K562 (cell line): Measurements from ENCODE around the gene DNAJB12. TPM values are rescaled to one million over a fixed set of nuclear protein-coding genes. Genes with fewer than 3 reads are reported as not detected.
A peak's percentile ranks its signal among the peaks of the same experiment; 100 is the strongest.

Source experiments
- FIP1L1 ChIP-seq: fragments of 200-400 bp; formaldehyde crosslinking; IDR thresholded peaks from 2 replicates; pipeline ENCODE4 v1.6.1; 2018; ENCODE audit warnings: mild to moderate bottlenecking, low read depth, low read length; ENCODE audit not compliant: poor library complexity, severe bottlenecking
- FOXA1 ChIP-seq: fragments of 450-650 bp; IDR thresholded peaks from 2 replicates; pipeline ENCODE4 v1.6.1; 2016; ENCODE audit warnings: mild to moderate bottlenecking, borderline replicate concordance
- HCFC1 ChIP-seq: IDR thresholded peaks from 2 replicates; pipeline ENCODE4 v1.6.1; 2012; ENCODE audit warnings: low read depth, low read length, improper control_type of control experiment
- HDAC8 ChIP-seq: fragments of 450-650 bp; IDR thresholded peaks from 2 replicates; pipeline ENCODE4 v1.6.1; 2016; ENCODE audit warnings: mild to moderate bottlenecking, missing genetic modification characterization, moderate library complexity, missing compliant biosample characterization
- ILK ChIP-seq: fragments of 450-650 bp; IDR thresholded peaks from 2 replicates; pipeline ENCODE4 v1.6.1; 2016; ENCODE audit warnings: missing genetic modification characterization, low read depth, mild to moderate bottlenecking, missing compliant biosample characterization, moderate library complexity, borderline replicate concordance
- MCM3 ChIP-seq: fragments of 450-650 bp; IDR thresholded peaks from 2 replicates; pipeline ENCODE4 v1.6.1; 2016
- PURB ChIP-seq: sonication (generic); formaldehyde crosslinking; IDR thresholded peaks from 2 replicates; pipeline ENCODE4 v1.9.0; 2021; ENCODE audit warnings: low read depth, mild to moderate bottlenecking, missing genetic modification reagents
- RBM34 ChIP-seq: fragments of 200-400 bp; formaldehyde crosslinking; IDR thresholded peaks from 2 replicates; pipeline ENCODE4 v1.6.1; 2018; ENCODE audit warnings: low read length, borderline replicate concordance; ENCODE audit not compliant: insufficient read depth
- TAF15 ChIP-seq: fragments of 200-400 bp; formaldehyde crosslinking; IDR thresholded peaks from 2 replicates; pipeline ENCODE4 v1.6.1; 2017; ENCODE audit warnings: mild to moderate bottlenecking, low read depth, low read length, moderate library complexity
- ZFX ChIP-seq: sonication (generic); formaldehyde crosslinking; IDR thresholded peaks from 2 replicates; pipeline ENCODE4 v1.8.0; 2022; ENCODE audit warnings: mild to moderate bottlenecking, missing genetic modification reagents, moderate library complexity
- ZNF444 ChIP-seq: fragments of 250-450 bp; sonication (Bioruptor Pico); IDR thresholded peaks from 2 replicates; pipeline ENCODE4 v1.4.0; 2020; ENCODE audit warnings: mild to moderate bottlenecking, moderate library complexity
- ZNF76 ChIP-seq: fragments of 250-450 bp; sonication (Bioruptor Pico); IDR thresholded peaks from 2 replicates; pipeline ENCODE4 v1.4.0; 2020; ENCODE audit warnings: mild to moderate bottlenecking, moderate library complexity, borderline replicate concordance
- polyA plus RNA-seq, 8 experiments: library from polyadenylated mRNA; depleted of rRNA in 4 of 8; stranded (reverse) in 5 of 8; unstranded in 3 of 8; fragments of >200 nt; fragmentation: Nextera tagmentation in 2 of 8; fragmentation: Illumina TruSeq in 1 of 8; extraction: Ambion mirVana in 2 of 8; extraction: Trizol in 1 of 8; gene quantifications; 2 replicates each; pipeline versions ENCODE4 v1.2.1 to v1.2.3, GENCODE V29; 2011 to 2014; ENCODE audit warnings: inconsistent platforms in 1 of 8, missing spikeins in 1 of 8
- total RNA-seq, 7 experiments: library from RNA; depleted of rRNA in 6 of 7; stranded (reverse); fragments of >200 nt in 6 of 7; fragmentation: Illumina TruSeq in 2 of 7; extraction: Trizol in 2 of 7; gene quantifications; 2 replicates each; pipeline versions ENCODE4 v1.2.1 to v1.2.3, GENCODE V29; 2011 to 2021; ENCODE audit warnings: low replicate concordance in 1 of 7
- TF ChIP-seq, protein P1 (sequence below): fragments of 450-650 bp; conservative IDR thresholded peaks from 2 replicates; pipeline ENCODE4 v1.6.1; 2016; ENCODE audit warnings: missing genetic modification characterization, low read depth, mild to moderate bottlenecking, control low read depth, missing compliant biosample characterization
- TF ChIP-seq, protein P2 (sequence below), 2 experiments: IDR thresholded peaks; 2 replicates each; pipeline ENCODE4 v1.6.1; 2011; ENCODE audit warnings: borderline replicate concordance in 1 of 2, control low read depth in 1 of 2, low read depth in 1 of 2, low read length in 1 of 2, mild to moderate bottlenecking in 1 of 2, mixed read lengths in 1 of 2, moderate library complexity in 1 of 2; ENCODE audit not compliant: insufficient read depth in 1 of 2, insufficient read length in 1 of 2, poor library complexity in 1 of 2, severe bottlenecking in 1 of 2; ENCODE audit errors: extremely low read depth in 1 of 2
- TF ChIP-seq, protein P3 (sequence below): fragments of 250-450 bp; sonication (Bioruptor Pico); IDR thresholded peaks from 2 replicates; pipeline ENCODE4 v1.4.0; 2020
- TF ChIP-seq, protein P4 (sequence below): fragments of 250-450 bp; sonication (Bioruptor Pico); IDR thresholded peaks from 2 replicates; pipeline ENCODE4 v1.8.0; 2022; ENCODE audit warnings: moderate library complexity, mild to moderate bottlenecking, inconsistent platforms
- TF ChIP-seq, protein P5 (sequence below): sonication (generic); formaldehyde crosslinking; IDR thresholded peaks from 2 replicates; pipeline ENCODE4 v1.8.0; 2022; ENCODE audit warnings: missing genetic modification reagents, mild to moderate bottlenecking, borderline replicate concordance
- TF ChIP-seq, protein P6 (sequence below): fragments of 250-450 bp; sonication (Bioruptor Pico); IDR thresholded peaks from 2 replicates; pipeline ENCODE4 v1.8.0; 2021; ENCODE audit warnings: mild to moderate bottlenecking, moderate library complexity

Gene DNAJB12
- total and polyA plus RNA-seq, 9 of the 15 experiments (the other 6 are each of a cell fraction or from before 2014, with no cell fraction given): 3.5 to 31.5 (median 20.3) TPM

DNA sequence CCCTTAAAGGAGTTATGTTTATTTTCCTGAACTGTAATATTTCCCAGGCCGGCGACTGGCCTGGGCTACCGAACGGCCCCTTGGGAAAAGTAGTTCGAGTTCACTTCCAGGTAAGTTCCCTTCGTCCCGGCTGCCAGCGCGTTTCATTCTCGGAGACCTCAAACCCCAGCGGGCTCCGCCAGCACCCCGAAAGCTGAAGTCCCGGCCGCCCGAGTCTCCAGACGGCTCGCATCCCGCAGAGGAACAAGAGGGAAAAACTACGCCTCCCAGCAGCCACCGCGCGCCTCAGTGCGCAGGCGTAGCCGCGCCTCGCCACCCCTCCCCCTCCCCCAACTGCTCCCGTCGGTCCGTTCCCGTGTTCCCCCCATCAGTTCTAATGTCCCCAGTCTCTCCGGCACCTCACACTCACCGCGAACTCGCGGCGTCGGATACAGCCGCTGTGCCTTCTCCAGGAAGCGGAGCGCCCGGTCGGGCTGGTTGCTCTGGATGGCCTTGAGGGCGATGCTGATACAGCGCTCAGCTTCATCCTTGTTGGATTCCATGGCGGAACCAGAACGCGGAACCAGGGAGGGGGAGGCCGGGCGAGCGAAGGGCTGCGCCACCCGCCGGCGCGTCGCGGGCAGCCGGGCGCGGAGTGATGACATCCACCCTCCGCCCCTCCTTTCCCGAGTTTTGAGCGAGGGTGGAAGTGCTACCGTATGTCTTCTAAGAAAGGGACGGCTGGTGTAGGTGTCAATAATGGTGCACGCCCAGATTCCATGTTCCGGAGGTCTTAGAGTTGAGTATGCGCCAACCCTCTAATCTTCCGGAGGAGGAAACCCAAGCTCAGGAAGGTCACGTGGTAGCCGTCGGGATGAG, at the start of gene DNAJB12 (continued):
- TF ChIP-seq, protein P1, sequence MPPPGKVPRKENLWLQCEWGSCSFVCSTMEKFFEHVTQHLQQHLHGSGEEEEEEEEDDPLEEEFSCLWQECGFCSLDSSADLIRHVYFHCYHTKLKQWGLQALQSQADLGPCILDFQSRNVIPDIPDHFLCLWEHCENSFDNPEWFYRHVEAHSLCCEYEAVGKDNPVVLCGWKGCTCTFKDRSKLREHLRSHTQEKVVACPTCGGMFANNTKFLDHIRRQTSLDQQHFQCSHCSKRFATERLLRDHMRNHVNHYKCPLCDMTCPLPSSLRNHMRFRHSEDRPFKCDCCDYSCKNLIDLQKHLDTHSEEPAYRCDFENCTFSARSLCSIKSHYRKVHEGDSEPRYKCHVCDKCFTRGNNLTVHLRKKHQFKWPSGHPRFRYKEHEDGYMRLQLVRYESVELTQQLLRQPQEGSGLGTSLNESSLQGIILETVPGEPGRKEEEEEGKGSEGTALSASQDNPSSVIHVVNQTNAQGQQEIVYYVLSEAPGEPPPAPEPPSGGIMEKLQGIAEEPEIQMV (tag): peak; percentile 64
- TF ChIP-seq, protein P2, sequence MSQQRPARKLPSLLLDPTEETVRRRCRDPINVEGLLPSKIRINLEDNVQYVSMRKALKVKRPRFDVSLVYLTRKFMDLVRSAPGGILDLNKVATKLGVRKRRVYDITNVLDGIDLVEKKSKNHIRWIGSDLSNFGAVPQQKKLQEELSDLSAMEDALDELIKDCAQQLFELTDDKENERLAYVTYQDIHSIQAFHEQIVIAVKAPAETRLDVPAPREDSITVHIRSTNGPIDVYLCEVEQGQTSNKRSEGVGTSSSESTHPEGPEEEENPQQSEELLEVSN (IDR thresholded peaks at IDR 0.05; ENCODE audit: borderline replicate concordance in 1 of 2, extremely low read depth in 1 of 2, insufficient read depth in 1 of 2, insufficient read length in 1 of 2, low read depth in 1 of 2, low read length in 1 of 2, poor library complexity in 1 of 2, severe bottlenecking in 1 of 2): peak; percentile 56 to 63
- TF ChIP-seq FOXA1: no peak
- peak; percentile 99 for TF ChIP-seq ZNF444 (CRISPR knock-in tag)
- TF ChIP-seq, protein P3, sequence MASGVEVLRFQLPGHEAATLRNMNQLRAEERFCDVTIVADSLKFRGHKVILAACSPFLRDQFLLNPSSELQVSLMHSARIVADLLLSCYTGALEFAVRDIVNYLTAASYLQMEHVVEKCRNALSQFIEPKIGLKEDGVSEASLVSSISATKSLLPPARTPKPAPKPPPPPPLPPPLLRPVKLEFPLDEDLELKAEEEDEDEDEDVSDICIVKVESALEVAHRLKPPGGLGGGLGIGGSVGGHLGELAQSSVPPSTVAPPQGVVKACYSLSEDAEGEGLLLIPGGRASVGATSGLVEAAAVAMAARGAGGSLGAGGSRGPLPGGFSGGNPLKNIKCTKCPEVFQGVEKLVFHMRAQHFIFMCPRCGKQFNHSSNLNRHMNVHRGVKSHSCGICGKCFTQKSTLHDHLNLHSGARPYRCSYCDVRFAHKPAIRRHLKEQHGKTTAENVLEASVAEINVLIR (CRISPR knock-in tag): peak; percentile 99
- TF ChIP-seq, protein P4, sequence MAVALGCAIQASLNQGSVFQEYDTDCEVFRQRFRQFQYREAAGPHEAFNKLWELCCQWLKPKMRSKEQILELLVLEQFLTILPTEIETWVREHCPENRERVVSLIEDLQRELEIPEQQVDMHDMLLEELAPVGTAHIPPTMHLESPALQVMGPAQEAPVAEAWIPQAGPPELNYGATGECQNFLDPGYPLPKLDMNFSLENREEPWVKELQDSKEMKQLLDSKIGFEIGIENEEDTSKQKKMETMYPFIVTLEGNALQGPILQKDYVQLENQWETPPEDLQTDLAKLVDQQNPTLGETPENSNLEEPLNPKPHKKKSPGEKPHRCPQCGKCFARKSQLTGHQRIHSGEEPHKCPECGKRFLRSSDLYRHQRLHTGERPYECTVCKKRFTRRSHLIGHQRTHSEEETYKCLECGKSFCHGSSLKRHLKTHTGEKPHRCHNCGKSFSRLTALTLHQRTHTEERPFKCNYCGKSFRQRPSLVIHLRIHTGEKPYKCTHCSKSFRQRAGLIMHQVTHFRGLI (CRISPR knock-in tag): no peak
- peak; percentile 88 for TF ChIP-seq HCFC1
- TF ChIP-seq, protein P5, sequence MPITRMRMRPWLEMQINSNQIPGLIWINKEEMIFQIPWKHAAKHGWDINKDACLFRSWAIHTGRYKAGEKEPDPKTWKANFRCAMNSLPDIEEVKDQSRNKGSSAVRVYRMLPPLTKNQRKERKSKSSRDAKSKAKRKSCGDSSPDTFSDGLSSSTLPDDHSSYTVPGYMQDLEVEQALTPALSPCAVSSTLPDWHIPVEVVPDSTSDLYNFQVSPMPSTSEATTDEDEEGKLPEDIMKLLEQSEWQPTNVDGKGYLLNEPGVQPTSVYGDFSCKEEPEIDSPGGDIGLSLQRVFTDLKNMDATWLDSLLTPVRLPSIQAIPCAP (CRISPR knock-in tag): 0 out of 2 replicates have a peak, but pooled peaks have one; percentile 62
- TF ChIP-seq, protein P6, sequence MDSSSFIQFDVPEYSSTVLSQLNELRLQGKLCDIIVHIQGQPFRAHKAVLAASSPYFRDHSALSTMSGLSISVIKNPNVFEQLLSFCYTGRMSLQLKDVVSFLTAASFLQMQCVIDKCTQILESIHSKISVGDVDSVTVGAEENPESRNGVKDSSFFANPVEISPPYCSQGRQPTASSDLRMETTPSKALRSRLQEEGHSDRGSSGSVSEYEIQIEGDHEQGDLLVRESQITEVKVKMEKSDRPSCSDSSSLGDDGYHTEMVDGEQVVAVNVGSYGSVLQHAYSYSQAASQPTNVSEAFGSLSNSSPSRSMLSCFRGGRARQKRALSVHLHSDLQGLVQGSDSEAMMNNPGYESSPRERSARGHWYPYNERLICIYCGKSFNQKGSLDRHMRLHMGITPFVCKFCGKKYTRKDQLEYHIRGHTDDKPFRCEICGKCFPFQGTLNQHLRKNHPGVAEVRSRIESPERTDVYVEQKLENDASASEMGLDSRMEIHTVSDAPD (CRISPR knock-in tag): no peak
- no peak for TF ChIP-seq ILK (tag)
- no peak for TF ChIP-seq TAF15
- no peak for TF ChIP-seq PURB (CRISPR knock-in tag)
- peak; percentile 88 for TF ChIP-seq ZFX (CRISPR knock-in tag)
- TF ChIP-seq RBM34: no peak
- no peak; the same call in 1 of the 2 replicates for TF ChIP-seq ZNF76
- TF ChIP-seq HDAC8 (tag): no peak
- peak; percentile 96 for TF ChIP-seq FIP1L1
- TF ChIP-seq MCM3: no peak
